Body of pancreas (tissue), 4 donors: ENCODE results near the gene BACE1-AS. TPM values are rescaled to one million over a fixed set of nuclear protein-coding genes. Genes with fewer than 3 reads are reported as not detected.
"Not testable (repeated sequence)": the region's sequence is repeated elsewhere in the genome, so short reads cannot be mapped to it uniquely, and the experiment has no call there.

Source experiments
- ATAC-seq: fragments of 150-250 bp; one replicate; pipeline ENCODE4 v1.9.1; 2016
- DNase-seq, 4 donors: peaks; one replicate each; pipeline ENCODE4 v3.0.0-alpha.2; 2019
- H3K27ac ChIP-seq, 4 donors: fragments of 200-600 bp; sonication (generic); 1 replicate in 3 of 4; 2 replicates in 1 of 4; pipeline versions ENCODE4 v1.5.1 to v1.6.1; 2016 to 2019; ENCODE audit warnings: mild to moderate bottlenecking in 1 of 4, mixed read lengths in 1 of 4, moderate library complexity in 1 of 4
- H3K27me3 ChIP-seq, 2 donors: fragments of 200-600 bp; sonication (generic); one replicate each; pipeline ENCODE4 v1.6.0; 2016; ENCODE audit warnings: mild to moderate bottlenecking in 1 of 2
- H3K36me3 ChIP-seq, 2 donors: fragments of 200-600 bp; sonication (generic); replicated peaks in 1 of 2; 2 replicates each; pipeline ENCODE4 v1.5.1; 2016; ENCODE audit warnings: low read depth in 2 of 2; ENCODE audit not compliant: insufficient read depth in 1 of 2
- H3K4me1 ChIP-seq: fragments of 200-600 bp; sonication (generic); one replicate; pipeline ENCODE4 v1.6.0; 2016
- H3K4me3 ChIP-seq, 2 donors: fragments of 200-600 bp; sonication (generic); 1 replicate in 1 of 2; 2 replicates in 1 of 2; pipeline ENCODE4 v1.5.1; 2016 to 2019
- H3K9me3 ChIP-seq, 3 donors: fragments of 200-600 bp; sonication (generic); 1 replicate in 2 of 3; 2 replicates in 1 of 3; pipeline ENCODE4 v1.5.1; 2016
- POLR2A ChIP-seq, 3 donors: fragments of 450-650 bp; IDR thresholded peaks; one replicate each; pipeline ENCODE4 v1.6.1; 2016; ENCODE audit warnings: antibody characterized with exemption in 3 of 3, mild to moderate bottlenecking in 2 of 3
- WGBS, 2 donors: methylation state at CpG; one replicate each; pipeline ENCODE4 v1.1.5; 2017; 5-methylcytosine and 5-hydroxymethylcytosine counted together
- intact Hi-C: fragments of 100-400 bp; cut with DNase I; formaldehyde crosslinking; loops from one replicate; pipeline ENCODE4 v1.15.1; 2023
- total RNA-seq, 2 donors: library from RNA; depleted of rRNA; stranded (reverse); fragments of >200 nt; gene quantifications; one replicate each; pipeline ENCODE4 v1.1.0, GENCODE V29; 2016
- TF ChIP-seq, protein P1 (sequence below), 7 experiments: fragments of 450-650 bp in 4 of 7; fragments of 200-600 bp in 3 of 7; sonication (generic) in 3 of 7; IDR thresholded peaks; one replicate each; pipeline ENCODE4 v1.5.1; 2016 to 2019; ENCODE audit warnings: antibody characterized with exemption in 7 of 7

Gene BACE1-AS
- total RNA-seq, 2 donors from 2014 or later = 5.3 to 6.0 TPM

DNA sequence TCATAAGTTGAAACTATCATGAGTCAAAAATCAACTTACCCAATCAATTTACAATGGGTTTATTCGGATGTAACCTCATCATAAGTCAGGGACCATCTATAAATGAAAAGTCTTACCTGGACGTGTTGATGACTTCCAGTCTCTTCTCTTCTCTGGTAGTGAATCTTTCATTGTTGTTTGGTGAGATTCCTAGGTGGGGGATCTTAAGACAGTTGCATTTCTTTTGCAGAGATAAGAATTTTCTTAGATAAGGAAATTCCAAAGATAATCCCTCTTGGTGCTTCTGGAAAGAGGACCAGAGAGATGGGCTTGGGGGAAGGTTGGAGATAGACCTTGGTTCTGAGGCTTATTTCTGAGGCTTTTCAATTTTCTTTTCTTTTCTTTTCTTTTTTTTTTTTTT lies 21.3 kb upstream of the BACE1-AS start:
- Histone ChIP-seq H3K4me1 (no peaks in the 10 kb centered on the region), H3K27ac (no peak overlapping the region), H3K4me3 (no peak overlapping the region), H3K9me3 (no peaks in the 10 kb centered on the region), H3K27me3 (no peaks in the 10 kb centered on the region), H3K36me3 (no peaks in the 10 kb centered on the region)
- DNase-seq (no peak), ATAC-seq (no peak)
- intact Hi-C loops = no loop called here
- 85 to 86% methylated on average over 2 of the region's 2 CpGs for WGBS, 2 donors
- no peak for TF ChIP-seq POLR2A (IDR thresholded peaks at IDR 0.05)
- TF ChIP-seq, protein P1, sequence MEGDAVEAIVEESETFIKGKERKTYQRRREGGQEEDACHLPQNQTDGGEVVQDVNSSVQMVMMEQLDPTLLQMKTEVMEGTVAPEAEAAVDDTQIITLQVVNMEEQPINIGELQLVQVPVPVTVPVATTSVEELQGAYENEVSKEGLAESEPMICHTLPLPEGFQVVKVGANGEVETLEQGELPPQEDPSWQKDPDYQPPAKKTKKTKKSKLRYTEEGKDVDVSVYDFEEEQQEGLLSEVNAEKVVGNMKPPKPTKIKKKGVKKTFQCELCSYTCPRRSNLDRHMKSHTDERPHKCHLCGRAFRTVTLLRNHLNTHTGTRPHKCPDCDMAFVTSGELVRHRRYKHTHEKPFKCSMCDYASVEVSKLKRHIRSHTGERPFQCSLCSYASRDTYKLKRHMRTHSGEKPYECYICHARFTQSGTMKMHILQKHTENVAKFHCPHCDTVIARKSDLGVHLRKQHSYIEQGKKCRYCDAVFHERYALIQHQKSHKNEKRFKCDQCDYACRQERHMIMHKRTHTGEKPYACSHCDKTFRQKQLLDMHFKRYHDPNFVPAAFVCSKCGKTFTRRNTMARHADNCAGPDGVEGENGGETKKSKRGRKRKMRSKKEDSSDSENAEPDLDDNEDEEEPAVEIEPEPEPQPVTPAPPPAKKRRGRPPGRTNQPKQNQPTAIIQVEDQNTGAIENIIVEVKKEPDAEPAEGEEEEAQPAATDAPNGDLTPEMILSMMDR (IDR thresholded peaks at IDR 0.05) = no peak

DNA sequence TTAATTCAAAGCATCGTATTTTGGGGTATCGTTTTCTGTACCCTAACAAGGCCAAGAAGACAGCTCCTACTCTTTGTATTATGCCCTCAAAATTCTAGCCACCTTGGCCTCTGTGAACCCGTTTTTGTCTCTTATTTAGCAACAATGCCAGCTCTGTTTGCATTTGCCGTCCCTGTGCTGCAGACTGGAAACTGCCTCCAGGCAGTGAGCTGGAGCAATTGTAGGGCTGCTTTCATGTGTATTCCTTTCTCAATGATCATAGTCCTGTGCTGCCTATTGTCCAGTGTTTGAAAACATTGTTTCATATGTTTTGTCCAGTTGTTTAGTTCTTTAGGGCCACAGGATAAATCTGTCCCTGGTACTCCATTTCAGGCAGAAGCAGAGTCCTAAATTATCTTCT lies 19.9 kb upstream of the BACE1-AS start:
- no peaks in the 10 kb centered on the region for H3K36me3 ChIP-seq
- TF ChIP-seq, protein P1 (IDR thresholded peaks at IDR 0.05) = no peak
- no peak for TF ChIP-seq POLR2A (IDR thresholded peaks at IDR 0.05)
- H3K9me3 ChIP-seq = no peaks in the 10 kb centered on the region
- ATAC-seq (no peak), DNase-seq (no peak)
- 88 to 95% methylated on average over 4 of the region's 4 CpGs for WGBS, 2 donors
- no peaks in the 10 kb centered on the region for H3K4me1 ChIP-seq
- no peak overlapping the region for H3K27ac ChIP-seq
- intact Hi-C loops = no loop called here
- H3K27me3 ChIP-seq = no peaks in the 10 kb centered on the region
- H3K4me3 ChIP-seq = no peak overlapping the region

DNA sequence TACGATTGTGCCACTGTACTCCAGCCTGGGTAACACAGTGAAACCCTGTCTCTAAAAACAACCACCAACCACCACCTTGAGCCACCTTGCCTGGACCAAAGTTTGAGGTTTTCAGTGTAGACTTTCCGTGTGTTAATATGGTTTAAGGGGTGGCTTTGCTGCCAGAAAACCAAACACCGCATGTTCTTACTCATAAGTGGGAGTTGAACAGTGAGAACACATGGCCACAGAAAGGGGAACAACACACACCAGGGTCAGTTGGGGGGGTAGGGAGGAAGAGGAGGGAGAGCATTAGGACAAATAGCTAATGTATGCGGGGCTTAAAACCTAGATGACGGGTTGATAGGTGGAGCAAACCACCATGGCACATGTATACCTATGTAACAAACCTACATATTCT lies 19.0 kb upstream of the BACE1-AS start:
- H3K9me3 ChIP-seq, DNase-seq, H3K4me3 ChIP-seq, H3K27me3 ChIP-seq, ATAC-seq, intact Hi-C loops, H3K27ac ChIP-seq, H3K36me3 ChIP-seq, H3K4me1 ChIP-seq: not testable (repeated sequence)
- 93% methylated on average over 5 of the region's 5 CpGs for WGBS, 2 donors

DNA sequence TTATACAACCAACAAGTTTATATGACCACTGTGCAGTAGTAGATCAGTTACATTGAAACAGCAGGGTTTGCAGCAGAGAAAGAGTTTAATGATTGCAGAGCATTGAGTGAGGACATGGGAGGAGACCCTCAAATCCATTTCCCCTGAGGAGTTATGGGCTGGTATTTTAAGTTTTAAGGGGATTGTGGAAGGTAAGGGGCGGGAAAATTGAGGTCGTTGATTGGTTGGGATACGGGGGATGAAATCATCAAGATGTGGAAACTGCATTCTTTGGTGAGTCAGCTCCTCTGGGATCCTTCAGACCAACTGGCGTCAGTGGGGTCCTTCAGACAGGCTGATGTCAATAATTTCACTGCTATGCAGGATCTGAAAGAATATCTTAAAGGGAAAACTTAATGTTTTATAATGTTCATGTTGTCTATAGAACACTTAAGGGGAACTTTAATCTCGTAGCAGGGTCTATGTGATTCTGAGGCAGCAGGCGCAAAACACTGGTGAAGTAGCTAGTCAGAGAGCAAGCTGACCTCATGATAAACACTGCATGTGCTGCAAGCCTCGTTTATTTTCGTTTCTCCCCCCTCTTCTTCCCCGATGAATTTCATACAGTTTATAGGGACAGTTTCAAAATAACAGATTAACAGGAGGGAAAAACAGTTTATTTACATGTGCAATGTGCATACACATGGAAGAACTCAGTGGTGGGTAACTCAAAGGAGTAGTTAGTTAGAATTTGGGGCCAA lies 17.4 kb upstream of the BACE1-AS start:
- TF ChIP-seq, protein P1 (IDR thresholded peaks at IDR 0.05) = no peak
- TF ChIP-seq POLR2A (IDR thresholded peaks at IDR 0.05) = no peak
- intact Hi-C loops = no loop called here
- Histone ChIP-seq H3K27ac (no peak overlapping the region), H3K36me3 (no peaks in the 10 kb centered on the region), H3K27me3 (no peaks in the 10 kb centered on the region), H3K4me3 (no peak overlapping the region), H3K9me3 (no peaks in the 10 kb centered on the region), H3K4me1 (no peaks in the 10 kb centered on the region)
- DNase-seq (no peak), ATAC-seq (no peak)
- 89 to 91% methylated on average over 9 of the region's 9 CpGs for WGBS, 2 donors

DNA sequence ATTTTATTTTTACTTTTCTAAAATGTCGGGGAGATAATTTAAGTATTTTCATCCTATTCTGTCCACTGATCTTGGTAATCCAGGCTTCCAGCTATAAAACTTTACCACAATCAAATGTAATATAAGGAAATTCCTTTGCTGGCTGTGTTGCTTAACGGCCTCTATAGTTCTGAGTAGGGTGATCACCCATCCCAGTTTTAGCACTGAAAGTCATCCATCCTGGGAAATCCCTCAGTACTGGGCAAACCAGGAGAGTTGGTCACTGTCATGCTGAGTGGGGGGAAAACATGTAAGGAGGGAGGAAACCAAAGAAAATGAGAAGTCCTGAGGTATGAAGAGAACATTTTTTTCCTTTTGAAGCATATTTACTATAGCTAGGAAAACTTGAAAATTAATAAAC lies 12.8 kb upstream of the BACE1-AS start:
- Histone ChIP-seq H3K27me3 (no peaks in the 10 kb centered on the region), H3K9me3 (no peaks in the 10 kb centered on the region), H3K4me1 (peaks cover 13% of the 10 kb centered on the region), H3K36me3 (no peaks in the 10 kb centered on the region), H3K4me3 (no peak overlapping the region), H3K27ac (no peak overlapping the region)
- DNase-seq (no peak), ATAC-seq (no peak)
- 84 to 92% methylated on average over 2 of the region's 2 CpGs for WGBS, 2 donors
- intact Hi-C loops = no loop called here
- no peak for TF ChIP-seq POLR2A (IDR thresholded peaks at IDR 0.05)
- TF ChIP-seq, protein P1 (IDR thresholded peaks at IDR 0.05) = no peak
